ENCODE results near the gene KIF27. TPM values are rescaled to one million over a fixed set of nuclear protein-coding genes. Genes with fewer than 3 reads are reported as not detected.

Gene KIF27
- total and polyA plus RNA-seq, 10 of the 15 experiments (the other 5 are each of a cell fraction or from before 2014, with no cell fraction given) = 0.64 to 3.3 (median 1.3) TPM

GRCh38 chr9:83962165-83962564 lies 40.9 kb upstream of the KIF27 start (continued):
- TF ChIP-seq NR2C1 (IDR thresholded peaks at IDR 0.05) = no peak
- TF ChIP-seq PML (IDR thresholded peaks at IDR 0.05; ENCODE audit: low read length) = no peak
- TF ChIP-seq SMC3 (IDR thresholded peaks at IDR 0.05; ENCODE audit: borderline replicate concordance, low read length) = no peak
- no peak for TF ChIP-seq GABPA (IDR thresholded peaks at IDR 0.05; ENCODE audit: low read depth)
- TF ChIP-seq CEBPB (IDR thresholded peaks at IDR 0.05; ENCODE audit: borderline replicate concordance in 1 of 2, low read depth in 2 of 2, low read length in 2 of 2) = no peak
- TF ChIP-seq FOS (IDR thresholded peaks at IDR 0.05; ENCODE audit: borderline replicate concordance, extremely low read depth, insufficient read length) = no peak
- no peak for TF ChIP-seq ELK1 (IDR thresholded peaks at IDR 0.05; ENCODE audit: low read depth, low read length)

- H3K36me3 ChIP-seq (ENCODE audit: control insufficient read depth in 2 of 2, insufficient read depth in 2 of 2, low read length in 1 of 2) = no peaks in the 10 kb centered on the region
- no peak overlapping the region for H3K4me3 ChIP-seq
- intact Hi-C loops (cut with micrococcal nuclease; ENCODE audit: unreplicated experiment) (no loop called here), in situ Hi-C loops (cut with MboI) (no loop called here)
- no peak overlapping the region for H3K9ac ChIP-seq (ENCODE audit: control insufficient read depth, insufficient read depth, low read length)
- FAIRE-seq (no peak), ATAC-seq (no peak), DNase-seq (ENCODE audit: low read depth, low spot score) (no peak)
- CTCF ChIA-PET = interaction anchor here (1.0 to 2.7 kb wide), 2 partner anchors 9 to 300 kb away, joined by 4 to 11 read pairs; no protein-coding TSS in a partner anchor
- POLR2A ChIA-PET = interaction anchor here (1.0 to 1.6 kb wide), 2 partner anchors 9 to 17 kb away, joined by 3 to 4 read pairs; no protein-coding TSS in a partner anchor
- 53% methylated on average over 5 of the region's 5 CpGs for WGBS (ENCODE audit: insufficient coverage, insufficient replicate concordance, low lambda C conversion rate, missing lambda C conversion rate)
- H3K27me3 ChIP-seq (replicated peaks in 1 of 2; ENCODE audit: control insufficient read depth in 2 of 2, insufficient read depth in 2 of 2, low read length in 1 of 2) = no peaks in the 10 kb centered on the region
- no peak overlapping the region for H2AFZ ChIP-seq (ENCODE audit: control insufficient read depth, low read depth, low read length)
- no peaks in the 10 kb centered on the region for H4K20me1 ChIP-seq (ENCODE audit: control insufficient read depth, insufficient read depth)
- RAD21 ChIA-PET (ENCODE audit: unreplicated experiment) = no interaction called here
- H3K79me2 ChIP-seq (ENCODE audit: control insufficient read depth, insufficient read depth, low read length) = no peaks in the 10 kb centered on the region; the same call in 1 of the 2 replicates
- TF ChIP-seq IKZF2 (IDR thresholded peaks at IDR 0.05) (no peak), LARP7 (IDR thresholded peaks at IDR 0.05) (no peak), EGR1 (IDR thresholded peaks at IDR 0.05; ENCODE audit: borderline replicate concordance in 1 of 2, low read depth in 2 of 2, low read length in 2 of 2) (no peak)
- TF ChIP-seq, protein P1, sequence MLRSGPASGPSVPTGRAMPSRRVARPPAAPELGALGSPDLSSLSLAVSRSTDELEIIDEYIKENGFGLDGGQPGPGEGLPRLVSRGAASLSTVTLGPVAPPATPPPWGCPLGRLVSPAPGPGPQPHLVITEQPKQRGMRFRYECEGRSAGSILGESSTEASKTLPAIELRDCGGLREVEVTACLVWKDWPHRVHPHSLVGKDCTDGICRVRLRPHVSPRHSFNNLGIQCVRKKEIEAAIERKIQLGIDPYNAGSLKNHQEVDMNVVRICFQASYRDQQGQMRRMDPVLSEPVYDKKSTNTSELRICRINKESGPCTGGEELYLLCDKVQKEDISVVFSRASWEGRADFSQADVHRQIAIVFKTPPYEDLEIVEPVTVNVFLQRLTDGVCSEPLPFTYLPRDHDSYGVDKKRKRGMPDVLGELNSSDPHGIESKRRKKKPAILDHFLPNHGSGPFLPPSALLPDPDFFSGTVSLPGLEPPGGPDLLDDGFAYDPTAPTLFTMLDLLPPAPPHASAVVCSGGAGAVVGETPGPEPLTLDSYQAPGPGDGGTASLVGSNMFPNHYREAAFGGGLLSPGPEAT (IDR thresholded peaks at IDR 0.05; ENCODE audit: low read depth) = no peak
- no peak overlapping the region for H3K4me2 ChIP-seq (ENCODE audit: control insufficient read depth, insufficient read depth)
- SMC1A ChIA-PET (ENCODE audit: uncharacterized antibody, unreplicated experiment) = interaction anchor here (1.4 to 2.0 kb wide), 2 partner anchors 10 to 300 kb away, joined by 4 to 6 read pairs; no protein-coding TSS in a partner anchor
- no TSS peak for BruUV-seq (replicated peaks)
- no peaks in the 10 kb centered on the region for H3K9me3 ChIP-seq (replicated peaks; ENCODE audit: control insufficient read depth, insufficient read depth, low read length)
- no peak overlapping the region for H3K27ac ChIP-seq (ENCODE audit: control insufficient read depth, insufficient read depth)
- no peaks in the 10 kb centered on the region for H3K4me1 ChIP-seq (ENCODE audit: control insufficient read depth, insufficient read depth, low read length)
Observed at GRCh38 chr9:83960991-83961390, 39.8 kb upstream of the KIF27 start.

Data from GM12878 (cell line).